Adipocyte (in vitro differentiated cells): ENCODE measurements around the gene VGLL2.
"Not testable (repeated sequence)": the region's sequence is repeated elsewhere in the genome, so short reads cannot be mapped to it uniquely, and the experiment has no call there.

Experiments
- DNase-seq: peaks from one replicate; pipeline ENCODE4 v3.0.0-alpha.2; 2015; ENCODE audit warnings: low read depth
- H3K27me3 ChIP-seq: replicated peaks from 2 replicates; pipeline ENCODE4 v1.7.0; 2013; ENCODE audit warnings: mild to moderate bottlenecking, low read length, moderate library complexity; ENCODE audit not compliant: control insufficient read depth, insufficient read depth
- H3K36me3 ChIP-seq: 2 replicates; pipeline ENCODE4 v1.7.0; 2013; ENCODE audit warnings: low read length, mild to moderate bottlenecking, moderate library complexity; ENCODE audit not compliant: control insufficient read depth, insufficient read depth, severe bottlenecking
- H3K4me1 ChIP-seq: 2 replicates; pipeline ENCODE4 v1.7.0; 2013; ENCODE audit warnings: mild to moderate bottlenecking, low read length, moderate library complexity; ENCODE audit not compliant: control insufficient read depth, insufficient read depth
- H3K4me3 ChIP-seq: 2 replicates; pipeline ENCODE4 v1.7.0; 2013; ENCODE audit warnings: mild to moderate bottlenecking, low read length, moderate library complexity
- H3K9ac ChIP-seq: 2 replicates; pipeline ENCODE4 v1.7.0; 2013; ENCODE audit warnings: mild to moderate bottlenecking, low read length, moderate library complexity
- H3K9me3 ChIP-seq: 2 replicates; pipeline ENCODE4 v1.7.0; 2013; ENCODE audit warnings: mild to moderate bottlenecking, low read length, moderate library complexity; ENCODE audit not compliant: control insufficient read depth

VGLL2 gene

DNA sequence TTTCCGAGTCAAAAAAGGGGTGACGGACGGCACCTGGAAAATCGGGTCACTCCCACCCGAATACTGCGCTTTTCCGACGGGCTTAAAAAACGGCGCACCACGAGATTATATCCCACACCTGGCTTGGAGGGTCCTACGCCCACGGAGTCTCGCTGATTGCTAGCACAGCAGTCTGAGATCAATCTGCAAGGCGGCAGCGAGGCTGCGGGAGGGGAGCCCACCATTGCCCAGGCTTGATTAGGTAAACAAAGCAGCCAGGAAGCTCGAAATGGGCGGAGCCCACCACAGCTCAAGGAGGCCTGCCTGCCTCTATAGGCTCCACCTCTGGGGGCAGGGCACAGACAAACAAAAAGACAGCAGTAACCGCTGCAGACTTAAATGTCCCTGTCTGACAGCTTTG lies 20.4 kb upstream of the VGLL2 start:
- H3K9me3 ChIP-seq, H3K4me1 ChIP-seq, DNase-seq, H3K4me3 ChIP-seq, H3K9ac ChIP-seq, H3K27me3 ChIP-seq, H3K36me3 ChIP-seq: not testable (repeated sequence)

DNA sequence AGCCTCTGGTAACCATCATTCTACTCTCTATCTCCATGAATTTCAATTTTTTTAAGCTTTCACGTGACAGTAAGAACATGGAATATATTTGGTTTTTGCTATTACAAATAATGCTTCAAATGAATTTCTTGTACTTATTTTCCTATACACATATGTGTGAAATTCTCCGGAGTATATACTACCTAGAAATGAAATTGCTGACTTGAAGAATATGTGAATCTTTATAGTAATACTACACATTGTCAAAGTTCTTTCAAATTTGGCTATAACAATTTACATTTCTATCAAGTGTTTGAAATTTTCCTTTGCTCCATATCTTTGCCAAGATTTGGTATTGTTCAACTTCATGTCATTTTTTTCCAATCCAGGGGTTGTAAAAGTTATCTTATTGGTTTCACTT lies 11.6 kb upstream of the VGLL2 start:
- Histone ChIP-seq H3K4me3 (no peak overlapping the region), H3K27me3 (no peaks in the 10 kb centered on the region), H3K36me3 (no peaks in the 10 kb centered on the region), H3K4me1 (no peaks in the 10 kb centered on the region), H3K9ac (no peak overlapping the region), H3K9me3 (no peaks in the 10 kb centered on the region)
- DNase-seq = no peak

DNA sequence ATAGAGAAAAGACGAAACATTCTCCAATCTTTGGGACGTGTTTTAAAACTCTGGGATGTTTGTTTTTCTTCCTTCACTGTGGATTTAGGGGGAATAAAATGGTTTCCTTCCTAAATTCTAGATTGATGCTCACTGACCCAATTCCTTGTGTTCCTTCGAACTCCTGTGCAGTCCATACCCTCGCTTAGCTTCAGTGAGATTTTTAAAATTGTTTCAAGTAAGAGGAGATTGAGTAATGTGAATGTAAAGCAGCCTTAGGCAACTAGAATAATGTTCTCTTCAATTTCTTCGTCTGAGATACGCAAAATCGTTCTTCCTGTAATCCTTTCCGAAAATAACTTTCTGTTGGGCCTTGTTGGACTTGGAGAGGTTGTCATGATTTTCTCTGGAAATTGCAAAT lies 2.6 kb upstream of the VGLL2 start:
- Histone ChIP-seq H3K4me1 (peaks cover 17% of the 10 kb centered on the region), H3K27me3 (peaks cover 82% of the 10 kb centered on the region), H3K4me3 (no peak overlapping the region), H3K9ac (no peak overlapping the region), H3K36me3 (no peaks in the 10 kb centered on the region), H3K9me3 (peaks cover 16% of the 10 kb centered on the region)
- no peak for DNase-seq

DNA sequence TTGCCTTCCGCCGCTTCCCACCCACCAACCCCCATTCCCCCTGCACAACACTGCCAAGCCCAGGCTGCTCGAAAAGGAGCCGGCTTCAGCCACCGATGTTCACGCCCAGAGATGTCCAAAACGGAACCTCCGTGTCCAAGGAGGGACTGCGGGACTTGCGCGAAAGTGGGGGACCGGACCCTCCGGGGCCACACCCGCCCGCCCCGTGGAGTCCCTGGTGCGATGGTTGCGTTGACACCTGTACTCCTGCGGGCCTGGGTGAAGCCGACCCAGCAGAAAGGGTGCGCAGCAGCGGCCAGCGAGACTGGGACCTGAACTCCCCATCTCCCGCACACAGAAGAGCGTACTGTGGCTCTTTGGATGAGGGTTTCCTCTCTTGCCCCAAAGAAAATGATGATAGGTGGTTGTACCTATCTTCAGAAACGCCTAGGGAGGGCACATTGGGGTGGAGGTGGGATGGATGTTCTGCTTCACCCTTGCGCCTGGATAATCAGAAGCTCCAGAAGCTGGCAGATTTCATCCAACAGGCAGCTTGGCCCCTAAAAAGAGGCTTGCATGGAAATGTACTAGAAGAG lies 1.9 kb upstream of the VGLL2 start:
- H3K4me3 ChIP-seq = no peak overlapping the region
- no peak for DNase-seq
- peaks cover 88% of the 10 kb centered on the region for H3K27me3 ChIP-seq
- peaks cover 17% of the 10 kb centered on the region for H3K4me1 ChIP-seq
- no peak overlapping the region for H3K9ac ChIP-seq
- H3K9me3 ChIP-seq = peaks cover 16% of the 10 kb centered on the region
- H3K36me3 ChIP-seq = no peaks in the 10 kb centered on the region

DNA sequence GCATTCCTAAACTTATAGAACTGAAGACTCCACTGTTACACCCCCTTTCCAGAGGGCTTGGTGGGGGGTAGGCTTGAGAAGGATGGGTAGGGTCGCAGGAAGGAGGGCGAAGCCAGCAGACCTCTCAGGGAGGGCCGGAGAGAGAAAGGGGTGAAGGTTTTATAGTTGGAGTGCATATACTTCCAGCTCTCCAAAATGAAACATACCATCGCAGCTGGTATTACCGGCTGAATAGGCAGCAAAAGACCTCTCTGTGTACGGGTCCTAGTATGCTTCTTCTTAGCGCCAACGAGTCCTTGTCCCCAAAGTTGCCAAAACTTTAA lies 1.0 kb upstream of the VGLL2 start:
- no peak for DNase-seq
- H3K9me3 ChIP-seq = peaks cover 20% of the 10 kb centered on the region
- H3K27me3 ChIP-seq = peaks cover 92% of the 10 kb centered on the region
- H3K36me3 ChIP-seq = no peaks in the 10 kb centered on the region
- peaks cover 17% of the 10 kb centered on the region for H3K4me1 ChIP-seq
- no peak overlapping the region for H3K9ac ChIP-seq
- H3K4me3 ChIP-seq = peak overlapping the region; percentile 72

DNA sequence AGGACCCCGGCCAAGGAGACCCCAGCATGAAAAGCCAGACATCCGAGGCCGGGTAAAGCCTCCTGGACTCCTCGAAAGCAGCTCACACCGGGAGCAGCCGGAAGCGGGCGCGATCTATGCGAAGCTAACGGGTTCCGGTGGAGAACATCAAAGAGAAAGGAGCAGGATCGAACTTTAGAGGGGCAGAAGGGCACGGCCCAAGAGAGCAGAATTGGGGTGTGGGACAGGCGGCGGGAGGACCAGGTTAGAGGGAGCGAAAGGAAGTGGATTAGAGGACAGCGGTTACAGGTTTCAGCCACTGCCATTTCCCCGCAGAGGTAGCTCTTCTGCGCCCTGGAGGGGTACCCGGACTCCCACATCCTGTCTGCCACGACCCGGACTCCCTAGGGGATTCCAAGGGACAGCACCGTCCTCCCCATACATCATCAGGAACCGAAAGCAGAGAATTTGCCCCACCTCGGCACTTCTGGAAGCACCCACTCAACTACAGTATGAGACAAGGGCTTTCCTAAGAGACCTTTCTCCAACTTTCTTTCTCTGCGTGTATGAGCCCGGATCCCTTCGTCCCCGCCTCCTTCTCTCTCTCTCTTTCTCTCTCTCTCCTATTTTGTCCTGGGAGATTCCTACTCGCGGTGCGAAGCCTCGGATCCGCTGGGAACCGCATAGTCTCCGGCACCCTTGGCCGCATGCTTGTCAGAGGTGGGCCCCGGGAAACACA lies 507 bp upstream of the VGLL2 start:
- peak overlapping the region; percentile 72 for H3K4me3 ChIP-seq
- no peaks in the 10 kb centered on the region for H3K36me3 ChIP-seq
- H3K9me3 ChIP-seq = peaks cover 20% of the 10 kb centered on the region
- H3K27me3 ChIP-seq = peaks cover 95% of the 10 kb centered on the region
- no peak overlapping the region for H3K9ac ChIP-seq
- peak; percentile 5 for DNase-seq
- peaks cover 17% of the 10 kb centered on the region for H3K4me1 ChIP-seq

DNA sequence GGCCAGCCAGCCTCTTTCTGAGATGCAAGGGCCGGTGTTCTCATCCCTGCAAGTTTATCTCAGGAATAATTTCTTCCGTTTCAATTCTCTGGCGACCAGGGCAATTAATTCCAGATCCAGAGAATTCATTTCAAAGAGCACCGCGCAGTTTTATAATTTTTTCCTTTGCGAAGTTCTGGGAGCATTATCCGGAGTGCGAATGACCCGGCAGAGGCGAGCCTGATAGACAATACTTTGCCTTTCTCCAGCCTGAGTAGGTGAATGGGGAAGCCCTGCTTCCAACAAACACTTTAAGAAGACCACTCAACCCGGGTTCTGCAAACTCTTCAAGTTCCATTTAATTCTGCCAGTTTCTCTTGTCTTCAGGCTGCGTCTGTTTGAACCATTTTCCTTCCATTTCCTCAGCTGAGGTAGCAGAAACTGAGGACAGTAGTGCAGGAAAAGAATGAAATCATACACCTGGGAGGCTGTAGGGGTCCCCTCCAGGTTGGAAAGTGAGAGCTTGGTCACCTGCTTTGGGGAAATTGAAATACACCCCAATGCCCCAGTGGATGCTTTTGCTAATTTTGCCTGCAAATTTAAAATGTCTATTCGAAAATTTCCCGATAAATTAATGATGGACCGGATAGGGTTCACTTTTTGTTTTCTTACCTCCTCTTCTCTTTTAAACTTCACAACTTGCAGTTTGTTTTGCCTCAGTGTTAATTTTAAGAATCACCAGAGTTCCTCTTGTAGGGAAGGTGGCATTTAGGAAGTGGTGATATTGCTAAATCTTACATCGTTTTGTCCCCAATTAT lies 1.1 kb downstream of the VGLL2 start:
- no peak overlapping the region for H3K9ac ChIP-seq
- H3K4me1 ChIP-seq = peaks cover 23% of the 10 kb centered on the region
- no peaks in the 10 kb centered on the region for H3K36me3 ChIP-seq
- peaks cover 20% of the 10 kb centered on the region for H3K9me3 ChIP-seq
- H3K4me3 ChIP-seq = peak overlapping the region; percentile 72
- peaks cover 93% of the 10 kb centered on the region for H3K27me3 ChIP-seq
- DNase-seq = no peak

DNA sequence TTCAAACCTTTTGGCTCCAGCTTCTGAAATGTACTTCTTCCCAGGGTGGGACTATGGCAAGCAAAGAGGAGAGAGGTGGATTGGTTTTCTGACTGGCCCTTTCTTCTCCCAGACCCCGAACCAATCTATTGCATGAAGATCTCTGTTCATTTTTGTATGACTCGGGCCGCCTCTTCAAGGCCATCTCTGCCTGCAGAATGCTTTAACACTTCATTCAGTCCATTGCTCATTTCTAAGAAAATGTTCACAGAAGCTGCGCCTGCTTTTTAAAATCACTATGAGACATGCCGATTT lies 1.6 kb downstream of the VGLL2 start:
- no peaks in the 10 kb centered on the region for H3K36me3 ChIP-seq
- no peak overlapping the region for H3K9ac ChIP-seq
- H3K4me3 ChIP-seq = no peak overlapping the region
- H3K9me3 ChIP-seq = peaks cover 20% of the 10 kb centered on the region
- no peak for DNase-seq
- peaks cover 23% of the 10 kb centered on the region for H3K4me1 ChIP-seq
- peaks cover 93% of the 10 kb centered on the region for H3K27me3 ChIP-seq

DNA sequence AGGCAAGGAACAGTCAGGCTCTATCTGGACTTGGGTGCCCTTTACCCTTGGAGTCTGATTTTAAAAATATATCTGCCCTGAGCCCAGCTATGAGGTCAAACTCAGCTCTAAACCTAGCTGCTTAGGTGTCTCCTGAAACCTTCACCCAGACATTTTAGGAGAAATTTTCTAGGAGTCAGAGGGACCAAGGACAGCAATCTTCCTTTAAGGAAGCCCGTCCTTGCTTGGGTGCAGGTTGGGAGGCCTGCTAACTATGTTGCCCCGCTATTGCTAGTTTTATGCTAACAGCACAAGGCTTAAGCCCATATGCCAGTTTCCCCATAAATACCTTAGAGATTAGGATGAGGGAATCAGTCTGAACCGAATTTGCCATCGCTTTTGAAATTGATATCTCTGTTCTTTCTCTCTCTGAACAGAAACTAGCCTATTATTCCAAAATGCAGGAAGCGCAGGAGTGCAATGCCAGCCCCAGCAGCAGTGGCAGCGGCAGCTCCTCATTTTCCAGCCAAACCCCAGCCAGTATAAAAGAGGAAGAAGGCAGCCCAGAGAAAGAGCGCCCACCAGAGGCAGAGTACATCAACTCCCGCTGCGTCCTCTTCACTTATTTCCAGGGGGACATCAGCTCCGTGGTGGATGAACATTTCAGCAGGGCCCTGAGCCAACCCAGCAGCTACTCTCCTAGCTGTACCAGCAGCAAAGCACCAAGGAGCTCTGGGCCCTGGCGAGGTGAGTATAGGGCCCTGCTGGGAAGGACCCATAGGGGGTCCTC lies 2.6 kb downstream of the VGLL2 start:
- no peak for DNase-seq
- Histone ChIP-seq H3K4me3 (no peak overlapping the region), H3K36me3 (no peaks in the 10 kb centered on the region), H3K9me3 (peaks cover 14% of the 10 kb centered on the region), H3K4me1 (peaks cover 23% of the 10 kb centered on the region), H3K9ac (no peak overlapping the region), H3K27me3 (peaks cover 92% of the 10 kb centered on the region)

DNA sequence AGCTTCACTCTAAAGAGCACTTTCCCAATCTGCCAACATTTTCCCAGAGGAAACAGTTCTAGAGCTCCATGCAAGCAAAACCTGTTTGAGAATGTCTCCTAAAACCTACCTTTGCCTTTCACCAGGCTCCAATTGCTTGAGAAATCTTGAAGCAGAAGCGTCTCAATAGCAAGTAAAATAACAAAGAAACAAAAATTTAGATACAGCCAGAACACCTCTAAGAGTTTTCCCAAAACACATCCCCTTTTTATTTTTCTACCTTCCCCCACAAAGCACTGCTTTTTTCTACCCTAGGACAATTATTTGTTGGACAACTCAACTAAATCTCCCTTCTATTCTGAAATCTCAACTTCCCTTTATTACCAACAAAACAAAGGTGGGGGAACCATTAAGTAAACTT lies 3.6 kb downstream of the VGLL2 start:
- Histone ChIP-seq H3K4me3 (no peak overlapping the region), H3K27me3 (peaks cover 92% of the 10 kb centered on the region), H3K36me3 (no peaks in the 10 kb centered on the region), H3K4me1 (peaks cover 23% of the 10 kb centered on the region), H3K9ac (no peak overlapping the region), H3K9me3 (peaks cover 8% of the 10 kb centered on the region)
- DNase-seq = no peak

DNA sequence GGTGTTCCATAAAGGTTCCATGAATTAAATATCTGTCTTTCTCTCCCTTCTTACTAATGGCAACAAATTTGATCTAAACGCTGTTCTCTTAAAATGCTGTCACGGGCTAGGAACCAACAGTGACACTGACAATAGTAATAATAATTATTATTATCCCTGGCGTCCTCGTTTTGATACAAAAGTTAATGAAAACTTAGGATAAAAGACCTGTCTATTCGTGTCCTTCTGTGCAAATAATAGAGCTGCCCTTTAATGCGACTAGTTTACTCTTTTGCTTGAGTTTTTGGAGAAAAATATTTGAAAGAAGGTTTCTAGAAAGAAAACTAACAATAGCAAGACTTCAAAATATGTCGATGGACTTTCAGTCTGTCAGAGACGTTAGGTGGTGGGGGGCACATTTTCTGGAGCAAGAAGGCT lies 4.3 kb downstream of the VGLL2 start:
- Histone ChIP-seq H3K9ac (no peak overlapping the region), H3K36me3 (no peaks in the 10 kb centered on the region), H3K9me3 (peaks cover 4% of the 10 kb centered on the region), H3K4me1 (peaks cover 19% of the 10 kb centered on the region), H3K4me3 (peak overlapping the region; percentile 39), H3K27me3 (peaks cover 92% of the 10 kb centered on the region)
- no peak for DNase-seq
